Upper lobe of right lung (tissue), 1 donor: Measurements from ENCODE around the gene ZNF581. TPM values are rescaled to one million over a fixed set of nuclear protein-coding genes. Genes with fewer than 3 reads are reported as not detected.

ENCODE experiments used
- ATAC-seq: fragments of 200-7000 bp; cut with Tn5 transposase; one replicate; pipeline ENCODE4 v1.9.1; 2020; ENCODE audit warnings: mild to moderate bottlenecking, moderate library complexity
- DNase-seq: peaks from one replicate; pipeline ENCODE4 v3.0.0-alpha.2; 2020
- H3K27ac ChIP-seq: fragments of 200-600 bp; one replicate; pipeline ENCODE4 v1.8.0; 2022
- H3K27me3 ChIP-seq: fragments of 200-600 bp; one replicate; pipeline ENCODE4 v1.8.0; 2022; ENCODE audit warnings: mild to moderate bottlenecking
- H3K36me3 ChIP-seq: fragments of 200-600 bp; one replicate; pipeline ENCODE4 v1.8.0; 2022
- H3K4me1 ChIP-seq: fragments of 200-600 bp; one replicate; pipeline ENCODE4 v1.8.0; 2022
- H3K4me3 ChIP-seq: fragments of 200-600 bp; one replicate; pipeline ENCODE4 v1.8.0; 2022; ENCODE audit warnings: mild to moderate bottlenecking
- H3K9me3 ChIP-seq: fragments of 200-600 bp; one replicate; pipeline ENCODE4 v1.8.0; 2022
- intact Hi-C: fragments of 100-400 bp; cut with DNase I; formaldehyde crosslinking; loops from one replicate; pipeline ENCODE4 v1.11.0; 2022
- total RNA-seq: library from RNA; stranded (reverse); fragmentation: NEBNext Ultra II Directional; extraction: Animal tissue kit (Norgen Biotek cat#: 25700); gene quantifications from one replicate; pipeline ENCODE4 v1.2.1, GENCODE V29; 2021
- TF ChIP-seq, protein P1 (sequence below): fragments of 200-600 bp; IDR thresholded peaks from one replicate; pipeline ENCODE4 v1.8.0; 2022; ENCODE audit warnings: antibody characterized with exemption
- donor health status: DM: no; HTN: yes; CAD: no; lungs with severe emphysema.

ZNF581 gene
- total RNA-seq, 1 donor from 2014 or later = 16.4 TPM

DNA sequence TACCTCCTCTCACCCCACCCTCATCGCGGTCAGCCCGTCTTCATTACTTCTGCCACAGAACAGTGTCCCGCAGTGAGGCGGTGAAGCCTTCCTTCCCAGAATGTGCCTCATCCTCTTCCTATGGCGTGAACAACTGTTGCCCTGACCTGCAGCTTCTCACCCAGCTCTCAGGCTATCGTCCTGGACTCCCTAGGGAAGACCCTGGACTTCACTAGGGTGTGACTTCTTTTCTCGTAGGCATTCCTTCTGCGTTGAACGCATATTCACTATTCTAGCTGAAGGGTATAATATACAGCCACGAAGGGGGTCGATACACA is 37.0 kb upstream of the ZNF581 start:
- ATAC-seq (no peak), DNase-seq (no peak)
- TF ChIP-seq, protein P1, sequence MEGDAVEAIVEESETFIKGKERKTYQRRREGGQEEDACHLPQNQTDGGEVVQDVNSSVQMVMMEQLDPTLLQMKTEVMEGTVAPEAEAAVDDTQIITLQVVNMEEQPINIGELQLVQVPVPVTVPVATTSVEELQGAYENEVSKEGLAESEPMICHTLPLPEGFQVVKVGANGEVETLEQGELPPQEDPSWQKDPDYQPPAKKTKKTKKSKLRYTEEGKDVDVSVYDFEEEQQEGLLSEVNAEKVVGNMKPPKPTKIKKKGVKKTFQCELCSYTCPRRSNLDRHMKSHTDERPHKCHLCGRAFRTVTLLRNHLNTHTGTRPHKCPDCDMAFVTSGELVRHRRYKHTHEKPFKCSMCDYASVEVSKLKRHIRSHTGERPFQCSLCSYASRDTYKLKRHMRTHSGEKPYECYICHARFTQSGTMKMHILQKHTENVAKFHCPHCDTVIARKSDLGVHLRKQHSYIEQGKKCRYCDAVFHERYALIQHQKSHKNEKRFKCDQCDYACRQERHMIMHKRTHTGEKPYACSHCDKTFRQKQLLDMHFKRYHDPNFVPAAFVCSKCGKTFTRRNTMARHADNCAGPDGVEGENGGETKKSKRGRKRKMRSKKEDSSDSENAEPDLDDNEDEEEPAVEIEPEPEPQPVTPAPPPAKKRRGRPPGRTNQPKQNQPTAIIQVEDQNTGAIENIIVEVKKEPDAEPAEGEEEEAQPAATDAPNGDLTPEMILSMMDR = no peak
- Histone ChIP-seq H3K4me1 (peaks cover 25% of the 10 kb centered on the region), H3K4me3 (peak overlapping the region; percentile 66), H3K27ac (peak overlapping the region; percentile 92), H3K9me3 (no peaks in the 10 kb centered on the region), H3K27me3 (no peaks in the 10 kb centered on the region), H3K36me3 (peaks cover 14% of the 10 kb centered on the region)
- intact Hi-C loops = no loop called here

DNA sequence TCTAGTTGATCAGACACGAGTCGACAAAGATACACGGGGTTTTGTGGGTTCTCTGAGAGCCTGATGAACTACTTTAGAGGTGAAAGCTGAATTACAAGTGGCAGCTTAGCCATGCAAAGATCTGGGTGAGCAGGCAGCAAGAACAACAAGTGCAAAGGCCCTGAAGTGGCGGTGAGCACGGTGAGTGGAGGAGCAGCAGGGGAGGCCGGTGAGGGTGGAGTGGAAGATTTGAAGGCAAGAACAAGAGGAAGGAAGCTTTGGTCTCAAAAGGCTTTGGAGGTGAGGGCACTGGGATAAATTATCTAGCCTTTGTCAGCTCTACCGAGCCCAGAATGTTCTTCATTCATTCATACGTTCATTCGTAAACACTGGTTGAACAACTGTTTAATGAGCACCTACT is 36.6 kb upstream of the ZNF581 start:
- DNase-seq (no peak), ATAC-seq (no peak)
- no peaks in the 10 kb centered on the region for H3K9me3 ChIP-seq
- TF ChIP-seq, protein P1 = no peak
- peaks cover 14% of the 10 kb centered on the region for H3K36me3 ChIP-seq
- intact Hi-C loops = no loop called here
- no peaks in the 10 kb centered on the region for H3K27me3 ChIP-seq
- H3K27ac ChIP-seq = peak overlapping the region; percentile 92
- peaks cover 29% of the 10 kb centered on the region for H3K4me1 ChIP-seq
- H3K4me3 ChIP-seq = peak overlapping the region; percentile 66

DNA sequence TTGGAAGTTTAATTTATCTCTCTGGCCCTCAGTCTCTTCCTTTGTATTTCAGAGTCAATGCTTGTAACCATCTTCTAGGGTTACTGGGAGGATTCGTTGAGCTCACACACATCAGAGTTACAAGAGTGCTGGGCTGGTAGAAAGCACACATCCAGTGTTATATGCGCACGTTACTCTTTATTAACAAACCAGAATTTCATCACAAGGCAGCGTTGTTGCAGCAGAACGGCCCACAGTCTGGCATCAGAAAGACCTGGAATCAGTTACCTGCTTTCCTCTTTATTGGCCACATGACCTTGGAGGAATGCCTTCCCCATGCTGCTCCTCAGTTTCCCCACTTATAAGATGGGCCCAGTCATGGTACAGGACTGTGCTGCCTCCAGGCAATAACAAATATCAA is 34.1 kb upstream of the ZNF581 start:
- Histone ChIP-seq H3K27me3 (no peaks in the 10 kb centered on the region), H3K9me3 (no peaks in the 10 kb centered on the region), H3K36me3 (peaks cover 14% of the 10 kb centered on the region), H3K4me1 (peaks cover 29% of the 10 kb centered on the region), H3K4me3 (no peak overlapping the region), H3K27ac (no peak overlapping the region)
- TF ChIP-seq, protein P1 = no peak
- no peak for DNase-seq
- intact Hi-C loops = no loop called here
- no peak for ATAC-seq

DNA sequence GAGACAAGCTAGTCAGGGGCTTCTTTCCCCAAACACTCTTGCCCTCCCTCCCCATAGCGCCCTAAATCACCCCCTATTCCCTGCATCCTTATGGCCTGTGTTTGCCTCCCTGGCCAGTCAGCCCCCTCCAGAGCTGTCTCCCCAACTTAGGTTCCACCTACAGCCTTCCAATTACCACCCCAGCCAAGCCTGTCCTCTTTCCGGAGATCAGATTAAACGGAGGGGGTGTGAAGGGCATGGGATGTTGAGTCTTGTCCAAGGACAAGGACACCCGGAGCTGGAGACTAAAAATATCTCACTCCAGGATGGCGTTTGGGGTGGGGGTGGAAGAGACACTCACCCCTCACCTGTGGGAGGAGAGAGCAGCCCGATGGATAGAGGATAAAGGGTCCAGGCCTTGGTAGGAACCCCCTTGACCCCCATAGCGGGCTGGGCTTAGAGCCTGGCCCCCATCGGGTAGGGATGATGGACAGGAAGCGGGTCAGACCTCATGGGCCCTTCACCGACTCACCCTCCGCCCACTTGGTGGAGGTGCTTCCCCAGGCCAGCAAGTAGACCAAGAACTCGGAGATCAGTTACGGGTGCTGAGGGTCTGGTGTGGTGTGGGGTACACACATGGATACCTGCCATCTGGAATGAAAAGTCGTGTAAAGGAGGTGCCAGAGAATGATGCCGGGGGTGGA is 32.0 kb upstream of the ZNF581 start:
- no peak overlapping the region for H3K27ac ChIP-seq
- H3K27me3 ChIP-seq = no peaks in the 10 kb centered on the region
- no peak overlapping the region for H3K4me3 ChIP-seq
- ATAC-seq (no peak), DNase-seq (no peak)
- no peaks in the 10 kb centered on the region for H3K9me3 ChIP-seq
- TF ChIP-seq, protein P1 = no peak
- intact Hi-C loops = no loop called here
- peaks cover 27% of the 10 kb centered on the region for H3K36me3 ChIP-seq
- peaks cover 20% of the 10 kb centered on the region for H3K4me1 ChIP-seq

DNA sequence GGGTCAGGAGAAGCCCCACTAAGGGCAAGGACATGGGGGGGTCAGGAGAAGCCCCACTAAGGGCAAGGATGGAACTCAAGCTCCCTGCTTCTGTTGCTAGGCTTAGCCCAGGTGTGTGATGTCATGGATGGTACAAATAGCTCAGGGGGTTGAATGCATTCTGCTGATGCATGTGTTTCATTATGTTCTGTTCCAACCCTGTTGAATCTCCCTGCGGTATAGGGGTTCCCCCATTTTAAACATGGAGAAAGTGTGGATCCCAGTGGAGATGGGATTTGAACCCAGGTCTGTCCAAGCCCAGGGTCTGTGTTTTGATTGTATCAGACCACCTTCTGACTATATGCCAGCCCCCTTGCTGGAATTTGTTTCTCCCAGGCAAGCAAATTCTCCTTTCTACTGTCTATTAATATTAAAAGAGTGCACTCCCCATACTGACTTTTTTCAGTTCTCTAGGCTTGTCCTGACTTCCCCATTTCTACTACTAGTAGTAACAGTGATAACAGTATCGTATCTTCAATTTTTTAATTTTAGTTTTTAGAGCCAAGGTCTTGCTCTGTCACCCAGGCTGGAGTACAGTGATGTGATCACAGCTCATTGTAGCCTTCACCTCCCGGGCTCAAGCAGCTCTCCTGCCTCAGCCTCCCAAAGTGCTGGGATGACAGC is 31.3 kb upstream of the ZNF581 start:
- no peak for ATAC-seq
- TF ChIP-seq, protein P1 = no peak
- H3K4me3 ChIP-seq = no peak overlapping the region
- H3K27ac ChIP-seq = no peak overlapping the region
- peaks cover 14% of the 10 kb centered on the region for H3K4me1 ChIP-seq
- no peak for DNase-seq
- peaks cover 31% of the 10 kb centered on the region for H3K36me3 ChIP-seq
- intact Hi-C loops = no loop called here
- H3K9me3 ChIP-seq = no peaks in the 10 kb centered on the region
- no peaks in the 10 kb centered on the region for H3K27me3 ChIP-seq
